ENCODE data around the gene ZBTB1.
"Not testable (repeated sequence)": the region's sequence is repeated elsewhere in the genome, so short reads cannot be mapped to it uniquely, and the experiment has no call there.

Gene ZBTB1

GRCh38 chr14:64508215-64508776 lies 3.7 kb downstream of the ZBTB1 start:
- no peak for DNase-seq (ENCODE audit: low read depth)
- no peak overlapping the region for H3K4me3 ChIP-seq (ENCODE audit: control insufficient read depth, low read depth, low read length)
- no peak for TF ChIP-seq CTCF (conservative IDR thresholded peaks at IDR 0.05; ENCODE audit: control insufficient read depth, insufficient read depth, low read depth, low read length)

- H3K4me3 ChIP-seq (ENCODE audit: control insufficient read depth, low read depth, low read length), result no peak overlapping the region
- no peak for TF ChIP-seq CTCF (conservative IDR thresholded peaks at IDR 0.05; ENCODE audit: control insufficient read depth, insufficient read depth, low read depth, low read length)
- DNase-seq (ENCODE audit: low read depth), result no peak
Measured at GRCh38 chr14:64509036-64509435, 4.5 kb downstream of the ZBTB1 start.

- no peak overlapping the region for H3K4me3 ChIP-seq (ENCODE audit: control insufficient read depth, low read depth, low read length)
- peak; percentile 76 for DNase-seq (ENCODE audit: low read depth)
- peak; percentile 98 for TF ChIP-seq CTCF (conservative IDR thresholded peaks at IDR 0.05; ENCODE audit: control insufficient read depth, insufficient read depth, low read depth, low read length)
Measured at GRCh38 chr14:64510825-64511671, 6.5 kb downstream of the ZBTB1 start.

GRCh38 chr14:64513271-64513670 lies 8.7 kb downstream of the ZBTB1 start:
- H3K4me3 ChIP-seq (ENCODE audit: control insufficient read depth, low read depth, low read length), result no peak overlapping the region
- no peak for TF ChIP-seq CTCF (conservative IDR thresholded peaks at IDR 0.05; ENCODE audit: control insufficient read depth, insufficient read depth, low read depth, low read length)
- DNase-seq (ENCODE audit: low read depth), result no peak

GRCh38 chr14:64515053-64515452 lies 10.5 kb downstream of the ZBTB1 start:
- no peak for TF ChIP-seq CTCF (conservative IDR thresholded peaks at IDR 0.05; ENCODE audit: control insufficient read depth, insufficient read depth, low read depth, low read length)
- DNase-seq (ENCODE audit: low read depth), result no peak
- H3K4me3 ChIP-seq (ENCODE audit: control insufficient read depth, low read depth, low read length), result no peak overlapping the region

GRCh38 chr14:64516969-64517368 lies 12.4 kb downstream of the ZBTB1 start:
- no peak for TF ChIP-seq CTCF (conservative IDR thresholded peaks at IDR 0.05; ENCODE audit: control insufficient read depth, insufficient read depth, low read depth, low read length)
- H3K4me3 ChIP-seq (ENCODE audit: control insufficient read depth, low read depth, low read length), result no peak overlapping the region
- DNase-seq (ENCODE audit: low read depth), result no peak

- not testable (repeated sequence) for DNase-seq (ENCODE audit: low read depth)
Measured at GRCh38 chr14:64517667-64518066, 13.1 kb downstream of the ZBTB1 start.

More at GRCh38 chr14:64517667-64518066, 13.1 kb downstream of the ZBTB1 start:
- not testable (repeated sequence) for H3K4me3 ChIP-seq (ENCODE audit: control insufficient read depth, low read depth, low read length)

All from fibroblast of mammary gland (primary cell).